ENCODE measurements around the gene CD2BP2.
"Not testable (repeated sequence)": the region's sequence is repeated elsewhere in the genome, so short reads cannot be mapped to it uniquely, and the experiment has no call there.

Gene CD2BP2

DNA sequence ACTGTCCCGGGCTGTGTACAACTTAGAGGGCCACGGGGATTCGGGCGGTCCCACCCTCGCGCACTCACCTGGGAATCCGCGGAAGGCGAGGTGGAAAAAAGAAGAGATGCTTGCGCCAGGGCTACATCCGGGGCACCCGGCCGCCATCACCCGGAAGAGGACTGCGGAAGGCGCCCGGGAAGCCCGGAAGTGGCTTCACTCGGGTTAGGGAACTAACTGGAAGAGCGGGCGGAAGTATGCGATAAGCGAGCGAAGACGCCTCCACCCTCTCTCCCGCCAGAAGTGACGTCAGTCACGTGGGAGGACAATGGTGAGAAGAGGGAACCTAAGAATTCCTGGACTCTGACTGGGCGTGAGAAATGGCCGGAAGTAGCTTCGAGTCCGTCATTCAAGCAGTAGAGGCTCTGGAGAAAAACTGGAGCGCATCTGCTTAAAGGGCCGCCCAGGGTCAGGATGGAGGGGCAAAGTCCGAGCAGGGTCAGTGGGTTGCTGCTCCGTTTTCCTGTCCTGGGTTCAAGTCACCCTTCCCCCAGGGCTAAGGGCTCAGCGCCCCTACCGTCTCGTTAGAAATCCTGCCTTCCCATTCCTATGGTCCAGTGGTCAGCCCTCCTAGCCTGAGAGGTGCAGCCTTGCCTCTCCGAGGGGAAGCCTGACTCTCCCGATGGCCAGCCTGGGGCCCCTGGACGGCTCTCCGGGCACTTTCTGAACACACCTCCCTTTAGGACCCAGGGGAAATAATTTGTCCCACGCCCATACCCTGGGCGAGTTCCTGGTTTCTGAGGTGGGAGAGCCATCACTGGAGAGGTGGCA is at the start of gene CD2BP2:
Gene CD2BP2, minus strand, starts transcription at position 165 of the 810 bp plus-strand sequence. CDS start 627 bp downstream, outside the sequence.
- DNase-seq (ENCODE audit: low read depth), result peak; percentile 84

DNA sequence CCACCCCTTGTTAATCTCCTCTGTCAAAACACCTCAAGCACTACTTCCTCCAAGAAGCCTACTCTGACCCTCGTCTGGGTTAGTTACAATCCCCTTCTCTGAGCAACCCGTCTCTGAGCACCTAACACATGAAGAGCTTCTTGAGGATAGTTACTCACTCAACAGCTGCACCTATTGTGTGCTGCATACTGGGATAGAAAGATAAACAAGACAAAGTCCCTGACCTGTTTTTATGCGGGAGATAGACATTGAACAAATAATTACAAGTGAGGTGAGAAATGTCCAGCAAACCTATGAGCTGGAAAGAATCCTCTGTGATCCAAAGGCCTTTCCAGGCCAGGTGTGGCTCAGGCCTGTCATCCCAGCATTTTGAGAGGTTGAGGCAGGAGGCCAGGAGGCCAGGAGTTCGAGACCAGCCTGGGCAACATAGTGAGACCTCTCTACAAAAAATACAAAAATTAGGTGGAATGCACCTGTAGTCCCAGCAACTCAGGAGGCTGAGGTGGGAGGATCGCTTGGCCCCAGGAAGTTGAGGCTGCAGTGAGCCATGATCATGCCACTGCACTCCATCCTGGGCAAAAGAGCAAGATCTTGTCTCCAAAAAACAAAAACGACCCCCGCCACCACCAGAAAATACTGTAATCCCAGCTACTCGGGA is 46.8 kb upstream of the CD2BP2 start:
- DNase-seq (ENCODE audit: low read depth), result no peak

DNA sequence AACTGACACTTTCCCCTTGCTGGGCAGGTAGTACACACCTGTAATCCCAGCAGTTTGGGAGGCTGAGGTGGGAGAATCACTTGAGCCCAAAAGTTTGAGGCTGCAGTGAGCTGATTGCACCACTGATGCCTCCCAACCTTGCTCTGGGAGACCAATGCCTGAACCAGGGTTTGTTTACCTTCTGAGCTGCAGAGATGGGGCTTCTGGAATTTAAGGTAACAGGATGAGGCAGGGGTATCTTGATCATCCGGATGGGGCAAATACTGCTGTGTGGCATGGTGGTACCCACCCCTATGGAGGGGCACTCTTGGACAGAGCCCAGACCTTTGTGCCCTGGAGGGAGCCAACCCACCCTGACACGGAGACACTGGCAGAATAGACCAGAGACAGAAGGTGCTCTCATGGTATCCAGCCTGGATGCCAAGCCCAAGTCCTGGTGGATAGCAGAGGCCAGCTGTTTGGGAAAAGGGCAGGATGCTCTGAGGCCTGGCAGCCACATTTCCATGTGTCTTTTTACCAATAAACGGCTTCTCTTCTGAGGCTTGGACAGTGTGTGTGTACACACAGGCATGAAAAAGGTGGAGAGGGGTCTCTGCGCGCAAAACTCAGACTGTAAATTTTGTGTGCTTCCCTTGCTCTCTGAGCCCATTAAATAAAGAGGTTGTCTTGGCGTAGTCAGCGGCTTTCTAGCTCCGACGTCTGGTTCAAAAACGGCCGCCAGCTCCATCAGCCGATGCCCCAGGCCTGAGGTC is 44.5 kb upstream of the CD2BP2 start:
- DNase-seq (ENCODE audit: low read depth), result no peak

DNA sequence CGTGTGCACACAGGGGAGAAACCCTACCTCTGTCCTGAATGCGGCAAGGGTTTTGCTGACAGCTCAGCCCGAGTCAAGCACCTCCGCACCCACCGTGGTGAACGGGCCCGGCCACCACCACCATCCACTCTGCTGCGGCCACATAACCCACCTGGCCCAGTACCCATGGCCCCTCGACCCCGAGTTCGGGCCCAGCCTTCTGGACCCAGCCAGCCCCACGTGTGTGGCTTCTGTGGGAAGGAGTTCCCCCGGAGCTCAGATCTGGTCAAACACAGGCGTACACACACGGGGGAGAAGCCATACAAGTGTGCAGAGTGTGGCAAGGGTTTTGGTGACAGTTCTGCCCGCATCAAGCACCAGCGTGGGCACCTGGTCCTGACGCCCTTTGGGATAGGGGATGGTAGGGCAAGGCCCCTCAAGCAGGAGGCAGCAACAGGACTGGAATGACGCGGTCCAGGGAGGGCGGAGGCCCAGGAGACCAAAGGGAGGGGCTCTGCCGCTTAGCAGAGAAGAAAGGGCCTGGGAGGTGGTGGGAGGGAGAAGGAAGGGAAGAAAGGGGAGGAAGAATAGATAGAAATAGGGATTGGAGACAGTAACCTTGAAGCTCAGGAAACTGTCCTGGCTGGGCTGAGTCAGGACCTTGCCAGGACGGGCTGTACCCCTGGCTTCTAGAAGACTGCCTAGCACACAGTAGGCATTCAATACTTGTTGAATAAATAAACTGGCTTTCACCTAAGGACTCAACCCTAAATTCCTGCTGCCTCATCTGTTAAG is 43.7 kb upstream of the CD2BP2 start:
- no peak for DNase-seq (ENCODE audit: low read depth)

DNA sequence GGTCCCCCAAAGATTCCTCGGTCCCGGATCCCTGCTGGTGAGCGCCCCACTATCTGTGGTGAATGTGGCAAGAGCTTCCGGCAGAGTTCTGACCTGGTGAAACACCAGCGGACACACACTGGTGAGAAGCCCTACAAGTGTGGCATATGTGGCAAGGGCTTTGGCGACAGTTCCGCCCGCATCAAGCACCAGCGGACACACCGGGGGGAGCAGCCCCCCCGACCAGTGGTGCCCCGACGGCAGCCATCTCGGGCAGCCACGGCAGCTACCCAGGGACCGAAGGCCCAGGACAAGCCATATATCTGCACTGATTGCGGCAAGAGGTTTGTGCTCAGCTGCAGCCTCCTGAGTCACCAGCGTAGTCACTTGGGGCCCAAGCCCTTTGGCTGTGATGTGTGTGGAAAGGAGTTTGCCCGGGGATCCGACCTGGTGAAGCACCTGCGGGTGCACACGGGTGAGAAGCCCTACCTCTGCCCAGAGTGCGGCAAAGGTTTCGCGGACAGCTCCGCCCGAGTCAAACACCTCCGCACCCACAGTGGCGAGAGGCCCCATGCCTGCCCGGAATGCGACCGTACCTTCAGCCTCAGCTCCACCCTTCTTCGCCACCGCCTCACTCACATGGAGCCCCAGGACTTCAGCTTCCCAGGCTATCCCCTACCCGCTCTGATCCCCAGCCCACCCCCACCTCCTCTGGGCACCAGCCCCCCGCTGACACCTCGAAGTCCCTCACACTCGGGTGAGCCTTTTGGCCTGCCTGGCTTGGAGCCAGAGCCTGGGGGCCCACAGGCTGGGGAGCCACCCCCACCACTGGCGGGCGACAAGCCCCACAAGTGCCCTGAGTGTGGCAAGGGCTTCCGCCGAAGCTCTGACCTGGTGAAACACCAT is 42.9 kb upstream of the CD2BP2 start:
- DNase-seq (ENCODE audit: low read depth), result no peak

DNA sequence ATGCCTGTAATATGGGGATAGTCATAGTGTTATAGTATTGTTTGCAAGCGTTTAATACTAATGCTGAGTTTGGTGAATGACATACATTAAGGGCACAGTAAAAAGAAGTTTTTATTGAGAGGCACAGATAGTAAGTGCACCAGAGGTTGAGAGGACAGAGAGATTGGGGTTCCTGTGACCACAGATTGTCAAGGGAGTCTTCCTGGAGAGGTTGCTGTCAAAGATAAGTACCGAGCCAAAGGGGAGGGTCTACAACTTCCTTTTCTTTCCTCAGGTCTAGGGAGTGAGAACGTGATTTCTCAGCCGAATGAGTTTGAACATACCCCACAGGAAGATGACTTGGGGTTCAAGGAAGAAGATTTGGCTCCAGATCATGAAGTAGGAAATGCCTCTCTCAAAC is 41.9 kb upstream of the CD2BP2 start:
- no peak for DNase-seq (ENCODE audit: low read depth)

DNA sequence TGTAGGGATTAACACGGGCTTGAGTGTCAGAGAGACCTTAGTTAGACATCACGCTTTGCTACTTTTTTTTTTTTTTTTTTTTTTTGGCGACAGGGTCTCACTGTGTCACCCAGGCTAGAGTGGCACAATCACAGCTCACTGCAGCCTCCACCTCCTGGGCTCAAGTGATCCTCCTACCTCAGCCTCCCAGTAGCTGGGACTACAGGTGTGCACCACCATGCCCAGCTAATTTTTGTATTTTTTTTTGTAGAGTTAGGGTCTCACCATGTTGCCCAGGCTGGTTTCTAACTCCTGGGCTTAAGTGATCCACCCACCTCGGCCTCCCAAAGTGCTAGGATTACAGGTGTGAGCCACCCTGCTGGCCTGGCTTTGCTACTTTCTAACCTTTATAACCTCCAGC is 41.5 kb upstream of the CD2BP2 start:
- not testable (repeated sequence) for DNase-seq (ENCODE audit: low read depth)

DNA sequence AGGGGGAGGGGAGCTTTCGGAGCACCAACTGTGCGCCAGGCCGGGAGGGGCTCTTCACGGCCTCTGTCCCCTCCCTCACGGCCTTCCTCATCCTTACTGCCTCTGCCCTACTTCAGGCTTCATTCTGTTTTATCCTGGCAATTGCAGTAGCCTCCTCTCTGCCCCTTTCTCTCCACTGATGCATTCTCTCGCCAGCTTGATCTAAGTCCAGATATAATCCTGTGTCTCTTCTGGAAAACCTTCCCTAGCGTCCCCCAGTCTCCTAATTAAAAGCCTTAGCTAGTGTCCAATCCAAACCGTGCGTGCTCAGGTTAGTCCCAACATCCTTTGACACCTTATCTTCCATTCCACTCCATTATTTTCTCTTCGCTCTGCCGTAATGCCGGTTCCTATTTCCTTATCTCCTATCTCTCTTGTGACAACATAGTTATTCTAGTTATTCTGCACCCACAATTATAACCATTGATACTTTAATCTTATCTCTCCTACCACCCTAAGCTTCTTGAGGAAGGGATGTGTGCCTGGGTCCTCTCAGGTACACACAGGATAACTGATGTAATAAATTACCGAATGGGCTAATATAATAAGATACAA is 41.0 kb upstream of the CD2BP2 start:
- no peak for DNase-seq (ENCODE audit: low read depth)

DNA sequence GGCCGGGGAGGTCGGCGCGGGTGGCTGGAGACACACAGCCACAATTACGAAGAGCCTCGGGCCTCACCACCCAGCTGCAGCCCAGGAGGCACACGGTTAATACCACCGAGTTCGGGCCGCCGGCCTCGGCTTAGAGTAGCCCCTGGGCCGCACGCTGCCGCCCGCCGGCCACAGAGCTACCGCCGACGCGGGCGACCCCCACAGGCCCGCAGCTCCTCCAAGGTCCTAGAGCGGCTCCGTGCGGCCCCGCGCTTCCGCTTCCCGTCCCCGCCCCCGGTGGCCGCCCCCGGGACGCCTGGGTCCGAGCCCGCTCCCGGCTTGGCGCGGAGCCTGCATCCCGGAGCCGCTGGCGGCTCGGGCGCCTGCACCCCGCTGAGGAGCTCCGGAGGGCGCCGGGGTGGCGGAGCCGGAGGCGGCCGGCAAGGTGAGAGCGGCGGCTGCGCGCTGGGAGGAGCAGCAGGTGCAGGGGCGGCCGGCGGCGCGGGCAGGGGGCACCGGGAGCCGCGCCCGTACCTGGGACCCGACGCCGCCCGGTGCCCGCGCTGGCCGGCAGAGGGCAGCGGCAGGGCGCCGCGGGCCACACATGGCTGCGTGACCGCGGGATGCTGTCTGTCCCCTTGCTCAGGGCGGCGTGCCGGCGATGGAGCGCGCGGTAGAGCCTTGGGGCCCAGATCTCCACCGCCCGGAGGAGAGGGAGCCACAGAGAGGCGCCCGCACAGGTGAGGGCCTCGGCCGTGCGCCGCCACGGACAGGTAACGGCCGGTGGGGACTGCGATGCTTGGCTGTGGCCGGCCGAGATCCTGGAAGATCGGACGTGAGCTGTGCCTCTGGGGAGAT is 40.3 kb upstream of the CD2BP2 start, which contains the start of gene ZNF48:
Gene ZNF48, plus strand, starts transcription at position 266 of the 837 bp plus-strand sequence. Its CDS starts 375 bp downstream, at position 641.
- DNase-seq (ENCODE audit: low read depth), result peak; percentile 55

DNA sequence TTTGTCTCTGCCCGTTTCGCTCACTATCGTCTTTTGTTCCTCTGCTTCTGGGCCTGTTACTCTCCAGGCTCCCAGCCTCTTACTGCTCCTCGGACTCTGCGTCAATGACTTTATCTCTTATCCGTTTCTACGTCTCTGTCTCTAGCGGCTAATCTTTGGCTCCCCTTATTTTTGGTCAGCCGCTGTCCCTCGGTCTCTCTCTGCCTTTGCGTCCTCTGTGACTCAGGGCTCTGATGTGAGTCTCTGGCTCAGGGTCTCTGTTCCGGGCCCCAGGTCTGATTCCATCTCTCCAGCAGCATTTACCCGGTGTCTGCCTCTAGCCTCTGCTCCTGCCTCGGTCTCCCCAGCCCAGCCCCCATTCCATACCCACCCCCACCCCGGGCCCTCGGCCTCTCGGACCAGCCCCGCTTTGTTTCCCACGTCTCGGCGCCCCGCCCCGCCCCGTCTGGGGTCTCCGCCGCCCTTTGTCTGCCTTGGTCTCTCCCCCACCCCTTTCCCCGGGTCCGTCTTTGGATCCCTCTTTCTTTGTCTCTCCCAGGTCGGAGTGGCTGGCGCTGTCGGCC is 39.6 kb upstream of the CD2BP2 start:
- DNase-seq (ENCODE audit: low read depth), result no peak

DNA sequence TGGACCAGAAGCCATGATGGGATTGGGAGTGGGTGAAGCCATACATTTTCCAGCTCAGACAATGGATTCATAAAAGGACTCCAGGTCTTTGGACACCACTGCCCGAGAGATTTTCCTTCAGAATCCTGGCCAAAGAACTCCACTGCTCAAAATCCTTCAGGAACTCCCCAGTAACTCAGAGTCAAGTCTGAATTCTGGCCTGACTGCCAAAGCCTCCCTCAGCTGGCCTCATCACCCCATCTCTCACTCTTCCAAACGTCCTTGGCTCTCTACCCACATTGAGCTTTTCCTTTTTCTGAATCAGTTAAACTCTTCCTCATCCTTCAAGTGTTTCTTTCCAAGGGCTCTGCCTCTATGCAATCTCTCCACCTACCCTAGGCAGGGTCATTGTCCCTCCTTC is 28.4 kb upstream of the CD2BP2 start:
- DNase-seq (ENCODE audit: low read depth), result no peak

DNA sequence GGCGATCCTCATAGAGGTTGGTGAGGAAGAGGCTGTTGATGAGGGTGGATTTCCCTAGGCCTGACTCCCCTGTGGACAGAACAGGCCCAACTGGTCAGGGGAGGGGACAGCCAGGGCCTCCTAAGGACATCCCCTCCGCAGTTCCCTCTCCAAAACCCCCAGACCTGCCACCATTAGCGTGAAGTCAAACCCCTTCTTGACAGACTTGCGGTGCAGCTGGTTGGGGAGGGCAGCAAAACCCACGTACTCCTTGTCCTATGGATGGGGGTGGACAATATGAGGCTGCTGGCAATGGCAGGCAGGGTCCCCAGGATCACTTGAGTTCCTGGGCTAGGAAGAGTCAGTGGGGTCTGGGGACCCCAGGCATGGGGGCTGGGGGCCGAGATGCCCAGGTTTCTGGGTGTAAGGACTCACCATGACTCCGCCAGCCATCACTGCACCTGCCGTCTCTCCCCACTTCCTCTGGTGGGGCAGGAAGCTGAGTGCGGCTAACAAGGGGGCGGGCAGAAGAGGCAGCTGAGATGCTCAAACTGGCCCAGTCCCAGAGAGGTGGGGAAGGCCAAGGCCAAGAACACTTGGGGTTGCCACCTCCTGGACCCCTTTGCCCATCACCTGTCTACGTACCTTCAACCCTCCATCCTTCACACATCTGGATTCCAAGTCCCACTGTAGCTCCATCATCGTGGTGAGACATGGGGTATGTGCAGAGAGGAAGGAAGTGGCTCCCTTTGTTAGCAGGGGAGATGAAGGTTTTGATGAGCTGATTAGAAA is 27.2 kb upstream of the CD2BP2 start, which contains the start of gene SEPTIN1:
Gene SEPTIN1, minus strand, starts transcription at position 451 of the 771 bp plus-strand sequence. Its CDS starts 19 bp downstream, at position 432.
- DNase-seq (ENCODE audit: low read depth), result peak; percentile 66

DNA sequence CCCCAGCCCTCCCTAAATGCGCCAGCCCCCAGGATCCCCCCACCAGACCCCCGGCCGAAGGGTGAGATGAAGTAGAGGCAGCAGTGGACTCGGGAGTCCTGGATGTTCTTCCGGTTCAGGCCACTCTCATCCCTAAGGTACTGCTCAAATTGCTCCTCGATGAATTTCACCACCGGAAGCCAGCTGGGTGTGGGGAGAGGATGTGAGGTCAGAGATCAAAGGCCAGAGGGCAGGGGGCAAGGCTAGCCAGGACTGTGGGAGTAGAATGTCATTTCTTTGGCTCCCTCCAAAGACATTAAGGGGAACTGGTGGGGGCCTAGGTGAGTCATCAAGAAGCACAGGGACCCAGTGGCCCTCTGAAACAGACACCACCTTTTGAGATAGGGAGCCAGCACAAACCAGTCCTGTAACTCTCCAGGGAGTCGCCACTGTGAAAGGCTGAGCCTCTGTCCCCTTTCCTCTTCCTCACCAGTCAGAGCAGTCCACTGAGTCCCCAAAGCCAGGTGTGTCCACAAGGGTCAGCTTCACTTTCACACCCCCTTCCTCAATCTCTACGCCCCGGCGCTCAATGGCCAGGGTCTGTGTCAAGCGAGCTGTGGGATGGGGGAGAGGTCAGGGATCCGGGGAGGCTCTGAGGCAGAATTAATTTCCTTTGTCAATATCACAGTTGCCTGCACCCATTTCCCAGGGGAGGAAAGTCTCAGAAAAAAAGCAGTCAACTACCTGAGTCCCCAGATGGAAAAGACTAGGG is 26.4 kb upstream of the CD2BP2 start:
- no peak for DNase-seq (ENCODE audit: low read depth)

DNA sequence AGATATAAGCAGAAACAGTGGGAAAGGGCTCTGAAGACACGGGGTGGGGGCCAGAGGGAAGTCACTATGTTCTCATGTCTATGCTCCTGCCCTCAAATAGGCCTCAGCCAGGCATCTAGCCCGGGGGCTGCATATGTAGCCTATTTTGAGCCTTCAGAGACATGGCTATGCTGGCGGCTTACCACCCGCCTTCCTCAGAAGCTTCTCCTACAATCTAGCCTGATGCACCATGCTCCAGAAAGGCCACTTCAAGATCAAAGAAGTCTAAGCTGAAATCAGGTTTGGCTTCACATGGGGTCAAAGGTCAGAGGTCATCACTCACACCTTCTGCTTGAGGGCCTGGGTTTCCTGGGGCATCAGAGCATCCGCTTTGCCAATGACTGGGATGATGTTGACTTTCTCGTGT is 25.7 kb upstream of the CD2BP2 start:
- DNase-seq (ENCODE audit: low read depth), result no peak

DNA sequence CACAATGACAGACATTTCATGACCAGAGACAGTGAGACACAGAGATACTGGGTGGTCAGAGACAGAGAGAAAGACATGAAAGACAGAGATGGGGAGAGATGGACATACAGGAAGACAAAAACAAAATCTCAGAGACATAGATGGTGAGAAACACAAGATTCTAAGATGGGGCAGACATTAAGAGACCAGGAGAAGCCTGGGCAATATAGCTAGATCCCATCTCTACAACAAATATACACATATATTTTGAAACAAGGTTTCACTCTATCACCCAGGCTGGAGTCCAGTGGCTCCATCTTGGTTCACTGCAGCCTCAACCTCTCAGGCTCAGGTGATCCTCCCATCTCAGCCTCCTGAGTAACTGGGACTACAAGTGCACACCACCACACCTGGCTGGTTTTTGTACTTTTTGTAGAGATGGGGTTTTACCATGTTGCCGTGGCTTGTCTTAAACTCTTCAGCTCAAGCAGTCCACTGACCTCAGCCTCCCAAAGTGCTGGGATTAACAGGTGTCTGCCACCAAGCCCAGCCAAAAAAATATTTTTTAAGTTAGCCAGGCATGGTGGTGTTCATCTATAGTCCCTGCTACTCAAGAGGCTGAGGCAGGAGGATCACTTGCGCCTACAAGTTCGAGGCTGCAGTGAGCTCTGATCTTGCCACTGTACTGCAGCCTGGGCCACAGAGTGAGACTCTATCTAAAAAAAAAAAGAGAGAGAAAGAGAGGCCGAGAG is 25.1 kb upstream of the CD2BP2 start:
- DNase-seq (ENCODE audit: low read depth), result no peak

DNA sequence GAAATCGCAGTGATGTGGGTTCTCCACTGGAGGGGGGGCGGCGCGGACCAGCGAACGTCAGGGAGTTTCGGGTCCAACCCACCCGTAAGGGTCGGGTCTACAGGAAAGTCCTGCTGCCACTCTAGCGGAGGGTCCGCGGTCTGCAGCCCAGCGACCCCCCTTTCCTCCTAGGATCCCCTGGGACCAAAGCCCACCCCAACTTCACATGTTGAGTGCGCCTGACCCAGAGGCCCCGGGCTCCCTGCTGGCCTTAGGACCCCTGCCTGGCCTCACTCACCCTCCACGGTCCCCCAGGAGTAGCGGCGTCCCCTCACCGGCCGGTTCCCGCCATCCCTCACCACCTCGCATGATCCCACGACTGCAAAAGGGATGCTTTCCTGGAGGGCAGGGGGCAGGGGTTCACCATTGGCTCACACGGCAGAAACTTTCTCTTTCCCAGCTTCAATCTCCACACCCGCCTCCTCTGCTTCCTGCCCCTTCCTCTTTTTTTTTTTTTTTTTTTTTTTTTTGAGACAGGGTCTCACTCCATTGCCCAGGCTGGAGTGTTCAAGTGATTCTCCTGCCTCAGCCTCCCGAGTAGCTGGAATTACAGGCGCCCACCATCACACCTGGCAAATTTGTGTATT is 24.2 kb upstream of the CD2BP2 start:
- no peak for DNase-seq (ENCODE audit: low read depth)

Measured in stimulated activated CD8-positive, alpha-beta memory T cell treated with anti-CD3 and anti-CD28 coated beads, Interleukin-4, amount 100 ng/mL, for 24 hours (primary cell).